NCI-H1092 (cell line): Measurements from ENCODE around the gene ZFP92.
A peak's percentile ranks its signal among the peaks of the same experiment; 100 is the strongest.

Experiments
- DNase-seq: peaks from one replicate; lab custom pipeline; 2025; lab: John Stamatoyannopoulos, UW

The ZFP92 gene

GRCh38 chrX:153456704-153457103, 45.4 kb downstream of the ZFP92 start:
- no peak for DNase-seq

GRCh38 chrX:153457136-153457825, 46.0 kb downstream of the ZFP92 start:
- DNase-seq = no peak

GRCh38 chrX:153457827-153458466, 46.7 kb downstream of the ZFP92 start:
- DNase-seq = no peak

- DNase-seq = no peak
Measured at GRCh38 chrX:153458476-153458875, 47.2 kb downstream of the ZFP92 start.

- DNase-seq = no peak
Measured at GRCh38 chrX:153459986-153460385, 48.7 kb downstream of the ZFP92 start.

GRCh38 chrX:153460826-153461225, 49.6 kb downstream of the ZFP92 start:
- DNase-seq = peak; percentile 18
